HepG2 (cell line): ENCODE measurements around the gene MED28. TPM values are rescaled to one million over a fixed set of nuclear protein-coding genes. Genes with fewer than 3 reads are reported as not detected.

Experiments used
- EHMT2 ChIP-seq: fragments of 200-600 bp; sonication (generic); IDR thresholded peaks from 2 replicates; pipeline ENCODE4 v1.7.0; 2017; ENCODE audit warnings: antibody characterized with exemption, low read depth, low read length, borderline replicate concordance
- JUN ChIP-seq: sonication (generic); formaldehyde crosslinking; IDR thresholded peaks from 2 replicates; pipeline ENCODE4 v1.4.0; 2020; ENCODE audit warnings: mild to moderate bottlenecking, missing genetic modification reagents
- KDM1A ChIP-seq: IDR thresholded peaks from 2 replicates; pipeline ENCODE4 v1.6.1; 2016; ENCODE audit warnings: missing compliant biosample characterization
- KLF16 ChIP-seq, 2 experiments: sonication (generic) in 1 of 2; formaldehyde crosslinking in 1 of 2; IDR thresholded peaks; 2 replicates each; pipeline versions ENCODE4 v1.6.1 to v1.8.0; 2016 to 2023; ENCODE audit warnings: missing genetic modification reagents in 2 of 2, missing compliant biosample characterization in 1 of 2
- RBM22 ChIP-seq: fragments of 200-400 bp; formaldehyde crosslinking; optimal IDR thresholded peaks from 2 replicates; pipeline ENCODE3; 2017; ENCODE audit warnings: mild to moderate bottlenecking, low read length, moderate library complexity
- THAP11 ChIP-seq: IDR thresholded peaks from 2 replicates; pipeline ENCODE4 v1.6.1; 2016; ENCODE audit warnings: missing biosample characterization, missing genetic modification reagents
- ZNF570 ChIP-seq: sonication (generic); formaldehyde crosslinking; IDR thresholded peaks from 2 replicates; pipeline ENCODE4 v1.4.0; 2020; ENCODE audit warnings: mild to moderate bottlenecking, missing genetic modification reagents, borderline replicate concordance
- ZNF792 ChIP-seq: IDR thresholded peaks from 2 replicates; pipeline ENCODE4 v1.6.1; 2016
- polyA plus RNA-seq, 8 experiments: library from polyadenylated mRNA; depleted of rRNA in 3 of 8; stranded (reverse) in 7 of 8; unstranded in 1 of 8; fragments of >200 nt; fragmentation: Illumina TruSeq in 4 of 8; extraction: Trizol in 4 of 8; gene quantifications; 2 replicates each; pipeline versions ENCODE4 v1.2.1 to v1.2.3, GENCODE V29; 2011 to 2016; ENCODE audit warnings: low read depth in 4 of 8, missing spikeins in 1 of 8, mixed read lengths in 1 of 8; ENCODE audit not compliant: insufficient read depth in 1 of 8
- total RNA-seq, 5 experiments: library from RNA; depleted of rRNA; stranded (reverse); fragments of >200 nt; fragmentation: Illumina TruSeq; extraction: Trizol; gene quantifications; 2 replicates each; pipeline ENCODE4 v1.2.3, GENCODE V29; 2016; ENCODE audit warnings: low read depth in 1 of 5
- TF ChIP-seq, protein P1 (sequence below): sonication (generic); formaldehyde crosslinking; IDR thresholded peaks from 2 replicates; pipeline ENCODE4; 2020; ENCODE audit warnings: missing genetic modification reagents, mild to moderate bottlenecking, borderline replicate concordance
- TF ChIP-seq, protein P2 (sequence below): sonication (generic); formaldehyde crosslinking; IDR thresholded peaks from 2 replicates; pipeline ENCODE4 v1.4.0; 2020; ENCODE audit warnings: mild to moderate bottlenecking, missing genetic modification reagents
- TF ChIP-seq, protein P3 (sequence below): sonication (generic); formaldehyde crosslinking; IDR thresholded peaks from 2 replicates; pipeline ENCODE4 v1.5.0; 2020; ENCODE audit warnings: missing genetic modification reagents, mild to moderate bottlenecking, borderline replicate concordance
- TF ChIP-seq, protein P4 (sequence below): sonication (generic); formaldehyde crosslinking; conservative IDR thresholded peaks from 2 replicates; pipeline ENCODE4 v1.4.0; 2020; ENCODE audit warnings: missing genetic modification reagents
- TF ChIP-seq, protein P5 (sequence below): sonication (generic); formaldehyde crosslinking; IDR thresholded peaks from 2 replicates; pipeline ENCODE4 v1.8.1; 2023; ENCODE audit warnings: mild to moderate bottlenecking, moderate library complexity, missing genetic modification reagents
- TF ChIP-seq, protein P6 (sequence below): sonication (generic); formaldehyde crosslinking; IDR thresholded peaks from 2 replicates; pipeline ENCODE4 v1.4.0; 2020; ENCODE audit warnings: missing genetic modification reagents

The MED28 gene
- total and polyA plus RNA-seq, 2 of the 13 experiments (the other 11 are each of a cell fraction or from before 2014, with no cell fraction given): 41.3 to 65.7 TPM

DNA sequence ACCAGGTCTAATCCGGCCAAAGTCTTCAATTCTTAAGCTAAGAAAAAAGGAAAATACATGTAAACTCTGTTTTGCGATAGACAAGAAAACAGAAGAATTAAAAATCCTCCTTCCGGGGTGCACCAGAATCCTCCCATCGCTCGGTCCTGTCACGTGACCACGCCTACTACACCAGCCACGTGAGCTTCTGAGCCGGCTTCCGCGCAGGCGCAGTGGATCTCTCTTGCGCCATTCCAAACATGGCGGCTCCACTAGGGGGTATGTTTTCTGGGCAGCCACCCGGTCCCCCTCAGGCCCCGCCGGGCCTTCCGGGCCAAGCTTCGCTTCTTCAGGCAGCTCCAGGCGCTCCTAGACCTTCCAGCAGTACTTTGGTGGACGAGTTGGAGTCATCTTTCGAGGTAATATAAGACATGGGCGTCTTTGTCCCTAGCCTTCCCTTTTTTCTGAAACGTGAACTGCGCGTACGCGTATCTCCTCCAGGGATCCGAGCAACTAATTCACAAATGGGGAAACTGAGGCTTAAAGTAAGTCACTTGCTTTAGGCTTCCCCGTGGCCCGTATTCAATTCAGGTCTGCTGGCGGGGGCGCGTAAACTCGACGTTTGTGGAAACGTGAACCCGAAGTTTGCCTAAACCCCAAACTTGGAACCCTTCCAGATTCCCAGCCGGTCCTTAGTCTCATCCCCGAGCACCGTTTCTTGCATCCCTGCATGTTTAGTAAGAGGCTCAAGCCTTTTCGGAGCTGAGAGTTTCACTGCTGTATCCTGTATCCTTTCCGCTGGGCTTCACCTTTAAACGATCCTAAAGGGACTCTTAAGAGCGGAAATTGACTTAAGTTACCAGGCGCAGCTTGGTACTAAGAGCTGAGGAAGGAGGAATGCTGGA is at the start of gene MED28 (continued):
- TF ChIP-seq, protein P1, sequence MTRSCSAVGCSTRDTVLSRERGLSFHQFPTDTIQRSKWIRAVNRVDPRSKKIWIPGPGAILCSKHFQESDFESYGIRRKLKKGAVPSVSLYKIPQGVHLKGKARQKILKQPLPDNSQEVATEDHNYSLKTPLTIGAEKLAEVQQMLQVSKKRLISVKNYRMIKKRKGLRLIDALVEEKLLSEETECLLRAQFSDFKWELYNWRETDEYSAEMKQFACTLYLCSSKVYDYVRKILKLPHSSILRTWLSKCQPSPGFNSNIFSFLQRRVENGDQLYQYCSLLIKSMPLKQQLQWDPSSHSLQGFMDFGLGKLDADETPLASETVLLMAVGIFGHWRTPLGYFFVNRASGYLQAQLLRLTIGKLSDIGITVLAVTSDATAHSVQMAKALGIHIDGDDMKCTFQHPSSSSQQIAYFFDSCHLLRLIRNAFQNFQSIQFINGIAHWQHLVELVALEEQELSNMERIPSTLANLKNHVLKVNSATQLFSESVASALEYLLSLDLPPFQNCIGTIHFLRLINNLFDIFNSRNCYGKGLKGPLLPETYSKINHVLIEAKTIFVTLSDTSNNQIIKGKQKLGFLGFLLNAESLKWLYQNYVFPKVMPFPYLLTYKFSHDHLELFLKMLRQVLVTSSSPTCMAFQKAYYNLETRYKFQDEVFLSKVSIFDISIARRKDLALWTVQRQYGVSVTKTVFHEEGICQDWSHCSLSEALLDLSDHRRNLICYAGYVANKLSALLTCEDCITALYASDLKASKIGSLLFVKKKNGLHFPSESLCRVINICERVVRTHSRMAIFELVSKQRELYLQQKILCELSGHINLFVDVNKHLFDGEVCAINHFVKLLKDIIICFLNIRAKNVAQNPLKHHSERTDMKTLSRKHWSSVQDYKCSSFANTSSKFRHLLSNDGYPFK: peak; percentile 70; the same call in 1 of the 2 replicates
- TF ChIP-seq, protein P2, sequence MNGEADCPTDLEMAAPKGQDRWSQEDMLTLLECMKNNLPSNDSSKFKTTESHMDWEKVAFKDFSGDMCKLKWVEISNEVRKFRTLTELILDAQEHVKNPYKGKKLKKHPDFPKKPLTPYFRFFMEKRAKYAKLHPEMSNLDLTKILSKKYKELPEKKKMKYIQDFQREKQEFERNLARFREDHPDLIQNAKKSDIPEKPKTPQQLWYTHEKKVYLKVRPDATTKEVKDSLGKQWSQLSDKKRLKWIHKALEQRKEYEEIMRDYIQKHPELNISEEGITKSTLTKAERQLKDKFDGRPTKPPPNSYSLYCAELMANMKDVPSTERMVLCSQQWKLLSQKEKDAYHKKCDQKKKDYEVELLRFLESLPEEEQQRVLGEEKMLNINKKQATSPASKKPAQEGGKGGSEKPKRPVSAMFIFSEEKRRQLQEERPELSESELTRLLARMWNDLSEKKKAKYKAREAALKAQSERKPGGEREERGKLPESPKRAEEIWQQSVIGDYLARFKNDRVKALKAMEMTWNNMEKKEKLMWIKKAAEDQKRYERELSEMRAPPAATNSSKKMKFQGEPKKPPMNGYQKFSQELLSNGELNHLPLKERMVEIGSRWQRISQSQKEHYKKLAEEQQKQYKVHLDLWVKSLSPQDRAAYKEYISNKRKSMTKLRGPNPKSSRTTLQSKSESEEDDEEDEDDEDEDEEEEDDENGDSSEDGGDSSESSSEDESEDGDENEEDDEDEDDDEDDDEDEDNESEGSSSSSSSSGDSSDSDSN: no peak; the same call in 1 of the 2 replicates
- TF ChIP-seq RBM22: no peak
- peak in 1 of 2 experiments; percentile 75; a peak in 2 of 4 replicates for TF ChIP-seq KLF16 (CRISPR knock-in tag; IDR thresholded peaks at IDR 0.05)
- TF ChIP-seq, protein P3, sequence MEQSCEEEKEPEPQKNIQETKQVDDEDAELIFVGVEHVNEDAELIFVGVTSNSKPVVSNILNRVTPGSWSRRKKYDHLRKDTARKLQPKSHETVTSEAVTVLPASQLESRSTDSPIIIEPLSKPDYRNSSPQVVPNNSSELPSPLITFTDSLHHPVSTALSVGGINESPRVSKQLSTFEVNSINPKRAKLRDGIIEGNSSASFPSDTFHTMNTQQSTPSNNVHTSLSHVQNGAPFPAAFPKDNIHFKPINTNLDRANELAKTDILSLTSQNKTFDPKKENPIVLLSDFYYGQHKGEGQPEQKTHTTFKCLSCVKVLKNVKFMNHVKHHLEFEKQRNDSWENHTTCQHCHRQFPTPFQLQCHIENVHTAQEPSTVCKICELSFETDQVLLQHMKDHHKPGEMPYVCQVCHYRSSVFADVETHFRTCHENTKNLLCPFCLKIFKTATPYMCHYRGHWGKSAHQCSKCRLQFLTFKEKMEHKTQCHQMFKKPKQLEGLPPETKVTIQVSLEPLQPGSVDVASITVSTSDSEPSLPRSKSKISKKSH (CRISPR knock-in tag): peak; percentile 51; the same call in 1 of the 2 replicates
- no peak for TF ChIP-seq JUN (CRISPR knock-in tag)
- TF ChIP-seq, protein P4, sequence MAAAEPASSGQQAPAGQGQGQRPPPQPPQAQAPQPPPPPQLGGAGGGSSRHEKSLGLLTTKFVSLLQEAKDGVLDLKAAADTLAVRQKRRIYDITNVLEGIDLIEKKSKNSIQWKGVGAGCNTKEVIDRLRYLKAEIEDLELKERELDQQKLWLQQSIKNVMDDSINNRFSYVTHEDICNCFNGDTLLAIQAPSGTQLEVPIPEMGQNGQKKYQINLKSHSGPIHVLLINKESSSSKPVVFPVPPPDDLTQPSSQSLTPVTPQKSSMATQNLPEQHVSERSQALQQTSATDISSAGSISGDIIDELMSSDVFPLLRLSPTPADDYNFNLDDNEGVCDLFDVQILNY (CRISPR knock-in tag): no peak
- peak; percentile 84 for TF ChIP-seq THAP11 (CRISPR knock-in tag)
- TF ChIP-seq EHMT2: no peak
- no peak for TF ChIP-seq KDM1A
- TF ChIP-seq, protein P5, sequence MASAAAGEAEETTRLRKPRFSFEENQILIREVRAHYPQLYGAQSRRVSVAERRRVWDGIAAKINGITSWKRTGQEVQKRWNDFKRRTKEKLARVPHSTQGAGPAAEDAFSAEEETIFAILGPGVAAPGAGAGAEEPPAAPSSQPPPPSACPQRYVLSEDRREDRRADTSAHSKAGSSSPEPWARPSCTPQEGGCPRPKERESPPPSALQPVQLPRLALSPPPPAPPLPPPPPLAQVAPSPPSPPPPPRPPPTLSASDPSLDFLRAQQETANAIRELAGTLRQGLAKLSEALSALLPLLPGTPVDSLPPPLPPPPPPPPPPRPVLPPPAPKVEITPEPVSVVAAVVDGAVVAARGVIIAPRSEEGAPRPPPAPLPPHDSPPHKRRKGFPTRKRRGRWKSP (CRISPR knock-in tag): no peak
- TF ChIP-seq, protein P6, sequence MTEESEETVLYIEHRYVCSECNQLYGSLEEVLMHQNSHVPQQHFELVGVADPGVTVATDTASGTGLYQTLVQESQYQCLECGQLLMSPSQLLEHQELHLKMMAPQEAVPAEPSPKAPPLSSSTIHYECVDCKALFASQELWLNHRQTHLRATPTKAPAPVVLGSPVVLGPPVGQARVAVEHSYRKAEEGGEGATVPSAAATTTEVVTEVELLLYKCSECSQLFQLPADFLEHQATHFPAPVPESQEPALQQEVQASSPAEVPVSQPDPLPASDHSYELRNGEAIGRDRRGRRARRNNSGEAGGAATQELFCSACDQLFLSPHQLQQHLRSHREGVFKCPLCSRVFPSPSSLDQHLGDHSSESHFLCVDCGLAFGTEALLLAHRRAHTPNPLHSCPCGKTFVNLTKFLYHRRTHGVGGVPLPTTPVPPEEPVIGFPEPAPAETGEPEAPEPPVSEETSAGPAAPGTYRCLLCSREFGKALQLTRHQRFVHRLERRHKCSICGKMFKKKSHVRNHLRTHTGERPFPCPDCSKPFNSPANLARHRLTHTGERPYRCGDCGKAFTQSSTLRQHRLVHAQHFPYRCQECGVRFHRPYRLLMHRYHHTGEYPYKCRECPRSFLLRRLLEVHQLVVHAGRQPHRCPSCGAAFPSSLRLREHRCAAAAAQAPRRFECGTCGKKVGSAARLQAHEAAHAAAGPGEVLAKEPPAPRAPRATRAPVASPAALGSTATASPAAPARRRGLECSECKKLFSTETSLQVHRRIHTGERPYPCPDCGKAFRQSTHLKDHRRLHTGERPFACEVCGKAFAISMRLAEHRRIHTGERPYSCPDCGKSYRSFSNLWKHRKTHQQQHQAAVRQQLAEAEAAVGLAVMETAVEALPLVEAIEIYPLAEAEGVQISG (CRISPR knock-in tag): peak; percentile 76
- no peak for TF ChIP-seq ZNF570
- TF ChIP-seq ZNF792 (CRISPR knock-in tag): peak; percentile 58; the same call in 1 of the 2 replicates
